Ammon's horn (tissue), 1 donor: ENCODE results near the gene TCERG1L.

Source experiments
- DNase-seq: peaks from one replicate; pipeline ENCODE4 v3.0.0-alpha.2; 2016; ENCODE audit warnings: low spot score

TCERG1L gene

DNA sequence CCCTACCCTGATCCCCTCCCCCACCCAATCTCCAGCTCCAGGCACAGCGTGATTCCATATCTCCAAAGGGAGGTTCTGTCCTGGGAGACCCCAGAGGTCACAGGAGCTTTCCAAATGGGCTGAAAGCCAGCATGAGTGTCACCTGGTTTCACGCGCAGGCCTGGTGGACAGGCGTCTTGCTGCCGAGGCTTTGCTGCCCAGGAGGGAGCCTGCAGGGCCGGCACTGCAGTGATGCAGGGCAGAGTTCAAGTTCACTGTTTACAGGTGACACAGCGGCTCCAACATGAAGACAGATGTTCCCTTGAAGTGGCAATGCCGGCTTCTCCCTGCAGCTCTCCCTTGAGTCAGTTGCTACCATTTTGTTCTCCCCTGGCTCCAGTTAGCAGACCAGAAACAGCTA is 104.3 kb downstream of the TCERG1L start:
- no peak for DNase-seq

DNA sequence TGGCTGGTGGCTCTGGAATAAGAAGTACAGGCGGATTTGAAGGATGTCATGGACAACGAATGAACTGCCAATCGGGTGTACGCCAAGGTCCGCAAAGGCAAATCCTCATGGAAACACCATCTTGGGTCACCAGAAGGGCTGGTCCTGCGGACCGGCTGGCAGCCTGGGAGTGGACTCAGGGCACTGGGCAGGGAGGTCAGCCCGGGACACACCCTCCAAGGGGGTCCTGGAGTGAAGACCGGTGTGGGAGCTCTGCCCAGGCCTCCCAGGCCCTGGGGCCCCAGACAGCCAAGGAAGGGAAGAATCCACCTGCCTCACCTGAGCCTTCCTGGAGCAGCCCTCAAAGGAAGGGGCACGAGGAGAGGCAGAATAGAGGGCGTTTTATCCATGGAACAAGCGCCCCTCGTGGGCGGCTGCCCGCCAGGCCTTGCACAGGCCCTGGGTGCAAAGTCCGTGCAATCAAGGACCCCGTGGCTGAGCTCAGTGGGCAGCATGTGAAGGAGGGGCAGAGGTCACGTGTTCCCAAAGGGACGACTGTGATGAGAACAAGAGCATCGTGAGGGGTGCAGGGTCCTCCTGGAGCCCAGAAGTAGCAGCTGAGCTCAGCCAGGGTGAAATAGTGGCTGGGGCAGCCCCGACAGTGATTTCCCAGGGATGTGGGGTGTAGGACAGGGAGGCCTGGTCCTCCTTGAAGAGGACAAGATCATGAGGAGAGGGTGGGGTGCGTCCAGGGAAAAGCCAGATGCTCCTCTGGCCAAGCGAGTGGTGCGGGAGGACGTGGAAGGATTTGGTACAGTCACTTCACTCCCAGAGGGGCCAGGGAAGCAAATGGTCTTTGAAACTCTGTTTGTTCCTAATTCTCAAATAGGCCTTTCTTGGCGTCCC is 105.2 kb downstream of the TCERG1L start:
- DNase-seq: no peak

DNA sequence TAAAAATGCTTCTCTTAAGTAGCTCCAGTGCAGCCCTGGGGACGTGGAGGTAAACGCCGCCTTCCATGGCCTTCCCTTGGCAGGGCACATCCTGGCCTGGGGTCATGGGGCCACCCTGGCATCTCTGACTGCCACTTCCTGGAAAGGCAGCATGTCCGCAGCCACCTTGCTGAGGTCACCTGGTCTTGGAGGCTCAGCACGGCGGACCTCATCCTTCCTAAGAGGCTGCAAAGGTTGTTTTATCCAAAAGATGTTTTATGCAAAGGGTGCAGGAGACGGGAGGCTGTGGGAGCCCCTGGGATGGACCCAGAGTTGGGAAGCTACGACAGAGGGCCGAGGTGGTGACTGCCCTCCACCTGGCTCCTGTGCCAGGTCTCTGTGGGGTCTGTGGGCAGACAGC is 106.0 kb downstream of the TCERG1L start:
- no peak for DNase-seq

DNA sequence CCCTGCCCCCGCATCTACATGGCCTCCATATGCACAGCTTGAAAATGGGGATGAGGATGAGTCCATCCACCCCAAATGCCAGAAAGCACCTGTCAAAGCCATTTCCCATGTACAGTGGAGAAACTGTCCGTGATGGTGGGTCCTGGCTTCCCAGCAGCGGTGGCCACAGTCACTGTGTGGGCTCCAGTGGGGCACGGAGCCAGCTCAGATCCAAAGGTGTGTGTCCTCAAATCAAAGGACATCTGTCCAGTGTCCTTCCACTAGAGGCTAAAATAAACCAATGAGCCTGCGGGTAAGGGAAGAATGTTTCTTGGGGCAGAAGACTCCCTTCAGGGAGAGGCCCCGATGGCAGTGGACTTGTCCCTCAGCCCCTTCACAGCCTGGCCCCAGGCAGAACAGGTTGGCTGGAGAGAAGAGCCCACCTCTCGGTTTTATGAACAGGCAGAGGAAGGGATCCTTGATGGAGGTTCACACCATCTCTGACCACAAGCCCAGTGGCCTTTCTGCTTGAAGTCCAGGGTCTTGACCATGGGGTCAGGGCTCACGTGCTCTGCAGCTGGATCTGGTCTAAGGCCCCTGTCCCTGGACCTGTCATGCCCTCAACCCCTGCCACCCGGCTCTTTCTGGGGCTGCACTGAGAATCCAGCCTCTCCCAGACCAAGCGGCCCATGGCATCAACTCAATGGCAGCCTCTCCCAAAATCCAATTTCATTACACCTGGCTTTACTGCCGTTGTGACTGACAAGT is 106.9 kb downstream of the TCERG1L start:
- DNase-seq: no peak

DNA sequence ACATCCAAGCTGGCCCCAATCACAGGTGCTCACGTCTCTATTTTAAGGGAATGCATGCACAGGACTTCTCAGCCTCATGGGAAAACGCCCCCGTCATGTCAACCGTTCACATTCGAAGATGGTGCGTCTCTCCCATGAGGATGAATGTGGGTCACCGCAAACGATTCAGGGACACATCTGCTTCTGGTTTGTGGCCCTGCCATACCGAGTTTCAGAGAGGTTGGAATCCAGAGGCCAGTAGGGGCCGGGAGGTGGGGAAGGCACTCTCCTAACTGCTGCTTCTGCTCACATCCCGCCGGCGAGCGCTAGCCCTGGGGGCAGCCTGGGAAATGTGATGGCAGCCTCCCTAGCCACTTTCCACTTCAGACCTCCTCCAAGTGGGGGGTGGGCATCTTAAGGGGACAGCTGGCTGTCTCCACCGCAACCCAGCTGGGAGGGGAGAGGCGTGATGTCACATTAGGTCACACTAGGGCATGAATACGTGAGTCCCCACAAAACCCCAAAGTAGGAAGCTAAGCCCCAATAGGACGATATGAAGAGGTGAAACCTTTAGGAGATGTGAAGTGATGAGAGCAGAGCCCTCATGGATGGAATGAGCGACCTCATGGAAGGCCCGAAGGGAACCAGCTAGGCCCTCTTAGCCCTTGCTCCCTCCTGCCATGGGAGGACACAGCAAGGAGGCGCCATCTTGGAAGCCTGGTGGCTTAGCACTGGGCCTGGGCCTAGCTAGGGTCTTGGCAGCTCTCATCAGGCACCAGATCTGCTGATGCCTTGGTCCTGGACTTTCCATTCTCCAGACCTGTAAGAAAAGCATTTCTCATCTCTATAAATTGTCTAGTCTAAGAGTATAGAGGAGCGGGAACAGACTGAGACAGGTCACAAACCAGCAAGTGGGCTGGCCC is 107.8 kb downstream of the TCERG1L start:
- DNase-seq: no peak

DNA sequence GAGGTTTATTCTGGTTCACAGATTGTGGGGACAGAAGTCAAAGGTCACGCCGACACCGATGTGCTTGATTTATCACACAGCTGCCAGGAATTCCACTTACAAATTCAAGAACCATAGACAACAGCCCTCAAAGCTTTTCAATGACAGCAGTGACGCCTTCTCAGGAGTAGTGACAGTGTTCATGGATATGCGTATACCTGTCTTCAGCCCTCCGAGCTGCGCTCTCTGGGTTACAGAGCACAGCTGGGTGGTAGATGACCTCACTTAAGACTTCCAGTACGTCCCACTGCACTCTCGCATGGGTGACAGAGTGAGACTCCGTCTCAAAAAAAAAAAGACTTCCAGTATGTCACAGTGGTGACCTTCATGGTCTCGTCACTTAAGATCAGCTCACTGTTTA is 108.5 kb downstream of the TCERG1L start:
- DNase-seq: no peak

DNA sequence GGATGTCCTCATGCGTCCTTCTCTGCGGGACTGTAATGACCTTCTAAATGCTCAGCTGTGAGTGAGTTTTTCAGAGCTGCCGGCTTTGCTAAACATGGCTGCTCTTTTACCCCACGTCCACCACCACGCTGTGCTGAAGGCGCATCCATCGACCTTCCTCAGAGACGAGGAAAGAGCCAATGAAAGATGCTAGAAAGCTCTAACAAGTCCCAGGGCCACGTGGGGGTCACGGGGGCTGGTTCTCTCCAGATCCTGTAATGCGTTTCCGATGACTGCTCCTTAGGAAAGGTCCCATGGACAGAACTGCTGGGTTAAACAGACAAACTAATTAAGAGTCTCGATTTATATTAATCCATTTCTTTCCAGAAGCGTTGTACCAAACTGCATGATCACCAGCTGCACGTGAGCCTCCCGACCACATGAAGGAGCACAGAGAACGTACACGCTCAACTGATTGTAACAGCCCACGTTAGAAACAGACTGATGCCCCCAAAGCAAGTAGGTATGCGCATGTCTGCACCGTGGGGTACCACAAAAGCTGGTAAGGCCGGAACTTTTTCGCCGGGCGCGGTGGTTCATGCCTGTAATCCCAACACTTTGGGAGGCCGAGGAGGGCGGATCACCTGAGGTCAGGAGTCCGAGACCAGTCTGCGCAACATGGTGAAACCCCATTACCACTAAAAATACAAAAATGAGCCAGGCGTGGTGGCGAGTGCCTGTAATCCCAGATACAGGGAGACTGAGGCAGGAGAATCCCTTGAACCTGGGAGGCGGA is 109.6 kb downstream of the TCERG1L start:
- no peak for DNase-seq

DNA sequence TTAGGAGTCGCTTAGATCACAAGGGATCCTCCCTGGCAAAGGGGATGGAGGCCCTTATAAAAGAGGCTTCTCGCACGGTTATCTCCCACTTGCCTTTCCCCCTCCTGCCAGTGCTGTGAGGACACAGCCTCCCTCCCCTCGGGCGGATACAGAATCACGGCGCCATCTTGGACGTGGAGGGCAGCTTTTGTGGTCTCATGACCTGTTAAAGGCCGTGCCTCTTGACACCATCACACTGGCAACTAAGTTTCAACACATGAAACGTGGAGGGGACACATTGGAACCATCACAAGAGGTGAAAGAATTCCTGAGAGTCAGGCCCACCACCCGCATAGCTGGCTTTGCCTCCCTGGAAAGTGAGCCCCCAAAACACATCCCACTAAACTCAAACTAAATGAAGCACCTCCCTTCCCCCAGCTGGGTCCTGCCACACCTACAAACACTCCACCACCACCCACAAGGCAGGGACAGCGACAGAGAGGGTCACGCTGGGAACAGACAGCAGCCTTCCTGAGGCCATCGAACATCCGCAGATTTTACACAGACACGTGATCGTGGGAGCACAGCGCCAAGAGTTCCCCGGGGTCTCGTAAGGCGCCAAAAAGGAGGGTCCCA is 110.6 kb downstream of the TCERG1L start:
- no peak for DNase-seq

DNA sequence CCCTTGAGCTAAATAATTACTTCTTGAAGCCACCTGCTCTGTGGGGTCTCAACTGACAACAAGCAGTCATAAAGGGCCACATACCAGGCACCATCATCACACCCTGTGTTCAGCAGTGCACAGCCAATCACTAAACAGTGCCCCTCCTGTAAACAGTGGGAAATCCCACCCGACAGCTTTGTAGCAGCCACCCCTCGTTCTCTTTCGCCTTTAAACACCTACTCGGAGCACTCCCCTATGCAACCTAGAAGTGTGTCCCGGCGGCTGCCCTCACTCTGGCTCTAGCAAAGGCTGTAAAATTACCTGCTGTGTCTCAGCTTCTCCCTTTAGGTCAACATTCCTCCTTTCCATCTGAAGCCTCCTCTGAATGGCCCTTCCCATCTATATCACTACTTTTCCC is 111.9 kb downstream of the TCERG1L start:
- DNase-seq: no peak

DNA sequence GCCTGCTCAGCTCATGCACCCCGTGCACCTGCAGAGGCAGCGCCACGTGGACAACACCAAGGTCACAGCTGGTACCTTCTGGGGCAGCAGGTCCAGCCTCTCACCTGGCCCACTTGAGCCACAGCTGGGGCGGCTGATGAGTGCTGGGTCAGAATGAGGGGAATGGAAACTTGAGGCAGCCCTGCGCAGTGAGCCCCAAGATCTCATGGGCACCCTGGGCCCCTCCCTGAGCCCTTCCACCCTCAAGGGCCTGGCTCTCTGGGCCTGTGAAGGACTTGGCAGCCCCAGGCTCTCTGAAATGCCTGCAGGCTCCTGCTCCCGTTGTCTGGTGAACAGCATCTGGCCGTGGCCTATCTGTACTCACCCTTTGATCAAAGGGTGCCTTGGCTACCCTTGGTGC is 112.7 kb downstream of the TCERG1L start:
- no peak for DNase-seq

DNA sequence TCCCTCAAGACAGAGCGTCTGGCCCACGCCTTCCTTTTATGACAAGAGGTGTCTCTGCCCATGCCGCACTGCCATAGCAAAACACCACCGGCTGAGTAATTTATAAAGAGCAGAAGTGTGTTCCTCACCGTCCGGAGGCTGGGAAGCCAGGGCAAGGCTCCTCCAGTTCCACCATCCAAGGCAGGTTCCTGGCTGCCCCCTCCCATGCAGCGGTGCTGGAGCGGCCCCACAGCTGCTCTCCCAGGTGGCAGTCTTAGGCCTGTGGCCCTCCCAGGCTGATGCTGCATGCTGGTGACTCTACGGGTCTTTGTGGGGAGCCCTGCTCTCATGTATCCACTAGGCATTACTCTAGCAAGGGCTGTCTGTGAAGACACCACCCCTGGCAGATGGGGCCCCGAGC is 113.1 kb downstream of the TCERG1L start:
- no peak for DNase-seq

DNA sequence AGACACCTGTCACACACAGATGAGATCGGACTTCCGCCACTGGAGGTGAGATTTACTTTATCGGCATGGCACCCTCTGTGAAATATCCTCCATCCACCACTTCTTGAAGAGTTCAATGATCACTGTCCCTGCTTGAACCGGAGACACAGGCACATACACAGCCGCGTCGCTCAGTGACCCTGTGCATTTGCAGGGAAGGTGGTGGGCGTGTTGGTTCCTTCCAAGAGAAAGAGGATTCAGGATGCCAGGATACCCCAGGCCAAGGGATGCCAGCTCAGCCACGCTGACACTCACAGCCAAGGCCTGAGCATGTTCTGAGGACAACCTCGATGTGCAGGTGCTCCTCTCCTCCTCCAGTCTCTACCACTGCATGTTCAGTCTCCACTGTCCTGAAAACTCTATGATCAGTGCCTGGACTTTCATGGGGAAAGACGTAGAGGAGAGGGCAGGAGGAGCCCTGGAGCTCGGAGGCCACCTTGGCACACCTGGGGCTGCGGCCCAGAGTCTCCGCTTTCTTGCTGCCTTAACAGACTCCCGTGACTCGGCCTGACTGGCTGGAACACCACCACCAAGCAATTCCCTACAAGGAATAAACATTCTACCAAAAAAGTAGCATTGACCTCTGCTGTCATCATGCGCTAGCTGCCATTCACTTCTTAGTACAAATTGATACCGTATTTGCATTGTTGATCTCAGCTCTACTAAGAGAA is 115.2 kb downstream of the TCERG1L start:
- no peak for DNase-seq

DNA sequence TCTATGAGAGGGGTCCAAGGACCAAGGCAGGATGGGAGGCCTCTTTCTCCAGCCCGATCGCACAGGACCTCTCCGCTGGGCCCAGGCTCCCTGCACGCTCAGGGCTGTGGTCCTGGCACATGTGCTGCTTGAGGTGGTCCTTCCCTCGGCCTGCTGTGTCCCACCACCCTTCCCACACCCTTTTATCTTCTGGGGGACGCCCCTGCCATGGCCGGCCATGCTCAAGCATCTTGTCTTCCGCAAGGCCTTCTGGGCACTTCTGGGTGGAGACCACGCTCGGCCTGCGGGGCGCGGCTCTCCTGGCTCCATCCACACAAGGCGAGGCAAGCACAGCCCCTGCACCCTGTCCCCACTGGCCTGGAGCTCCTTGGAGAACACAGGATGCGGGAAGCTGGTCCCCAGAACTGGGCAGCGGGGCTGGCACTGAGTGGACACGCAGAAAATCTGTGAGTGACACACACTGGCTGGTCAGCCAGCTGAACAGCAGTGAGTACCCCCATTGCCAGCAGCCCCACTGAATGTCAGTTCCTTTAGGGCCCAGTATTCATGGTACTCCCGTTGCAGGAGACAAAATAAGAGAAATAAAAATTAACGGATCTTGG is 115.9 kb downstream of the TCERG1L start:
- DNase-seq: no peak

DNA sequence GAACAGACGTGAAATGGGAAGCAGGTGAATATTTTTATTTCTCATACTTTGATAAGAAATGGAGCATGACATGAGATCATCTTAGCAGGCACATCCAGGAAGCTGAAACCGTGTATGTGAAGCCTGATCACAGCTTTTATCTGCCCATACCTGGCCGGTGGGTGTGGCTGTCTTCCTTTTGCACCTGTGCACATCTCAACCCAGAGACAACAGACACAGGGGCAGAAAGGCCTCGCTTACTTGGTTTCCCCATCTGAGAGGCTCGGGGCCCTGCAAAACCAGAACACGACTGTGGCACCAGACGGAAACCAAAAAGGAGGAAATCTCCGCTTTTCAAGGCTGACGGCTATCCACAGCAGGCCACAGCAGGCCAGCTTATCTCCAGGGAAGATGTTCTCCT is 116.4 kb downstream of the TCERG1L start:
- no peak for DNase-seq

DNA sequence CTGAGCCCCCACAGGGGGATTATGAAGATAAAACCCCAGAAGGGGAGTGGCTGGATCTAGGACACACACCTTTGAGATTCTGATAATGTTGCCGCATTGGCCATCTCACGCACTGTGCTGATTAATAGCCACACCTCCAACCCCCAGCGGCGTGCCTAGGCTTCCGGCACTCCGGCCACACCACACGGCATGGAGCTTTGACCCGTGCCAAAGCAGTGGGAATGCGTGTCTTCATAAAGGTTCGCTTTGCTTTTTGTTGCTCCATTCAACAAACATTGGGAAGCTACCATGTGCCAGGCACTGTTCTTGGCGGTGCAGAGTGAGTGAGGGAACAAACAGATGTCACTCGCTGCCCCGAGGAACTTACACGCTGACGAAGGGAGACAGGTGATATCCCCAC is 117.6 kb downstream of the TCERG1L start:
- DNase-seq: no peak

DNA sequence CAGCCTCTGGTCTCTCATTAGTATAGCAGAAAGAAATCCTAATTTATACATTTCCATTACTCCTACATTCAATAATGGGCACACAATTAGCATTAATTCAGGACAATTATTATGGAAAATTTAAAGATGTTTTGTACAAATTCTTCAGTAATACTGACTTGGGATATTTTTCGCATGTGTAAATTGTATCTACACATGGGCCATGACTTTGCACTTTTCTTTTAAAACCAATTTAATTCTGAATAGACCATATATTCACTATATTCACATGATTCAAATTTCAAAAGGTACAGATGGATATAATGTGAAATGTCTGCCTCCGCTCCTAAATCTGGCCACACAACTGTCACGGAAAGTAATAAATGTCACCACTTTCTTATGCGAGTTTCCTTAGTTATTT is 123.0 kb downstream of the TCERG1L start:
- no peak for DNase-seq

DNA sequence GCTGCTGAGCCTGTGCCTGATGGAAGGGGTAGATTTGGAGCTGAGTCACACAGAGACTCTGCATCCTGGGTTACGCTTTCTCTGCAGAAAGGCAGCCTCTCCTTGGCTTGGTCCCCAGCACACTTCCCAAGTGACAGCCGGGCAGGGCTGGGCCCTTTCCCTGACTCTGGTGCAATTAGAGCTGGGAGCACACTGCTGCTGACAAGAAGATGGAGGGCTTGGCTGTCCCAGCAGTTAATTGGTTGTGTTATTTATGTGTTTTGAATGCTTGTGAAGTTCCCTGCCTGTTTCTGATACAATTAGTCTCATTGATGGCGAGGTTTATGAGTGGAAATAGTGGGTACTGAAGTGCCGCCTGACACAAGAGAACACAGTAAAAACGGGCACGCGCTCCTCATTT is 123.6 kb downstream of the TCERG1L start:
- DNase-seq: peak; percentile 54

DNA sequence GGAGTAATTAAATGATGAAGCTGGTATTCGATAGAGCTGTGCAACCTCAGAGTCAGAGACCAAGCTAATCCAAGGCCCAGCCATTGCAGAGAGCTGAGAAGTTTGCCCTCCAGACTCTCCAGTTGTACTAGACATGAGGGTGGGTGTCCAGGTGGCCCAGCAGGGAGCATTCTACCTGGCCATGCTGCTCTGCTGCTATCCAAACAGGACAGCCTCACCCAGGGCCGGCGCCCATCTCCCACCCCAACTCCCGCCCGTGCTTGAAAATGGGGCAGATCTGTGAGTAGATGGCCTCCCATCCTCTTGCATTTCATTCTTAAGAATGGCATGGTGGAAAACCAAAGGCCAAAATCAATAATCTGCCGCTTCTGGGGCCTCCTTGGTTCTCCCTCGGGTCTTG is 124.2 kb downstream of the TCERG1L start:
- no peak for DNase-seq

DNA sequence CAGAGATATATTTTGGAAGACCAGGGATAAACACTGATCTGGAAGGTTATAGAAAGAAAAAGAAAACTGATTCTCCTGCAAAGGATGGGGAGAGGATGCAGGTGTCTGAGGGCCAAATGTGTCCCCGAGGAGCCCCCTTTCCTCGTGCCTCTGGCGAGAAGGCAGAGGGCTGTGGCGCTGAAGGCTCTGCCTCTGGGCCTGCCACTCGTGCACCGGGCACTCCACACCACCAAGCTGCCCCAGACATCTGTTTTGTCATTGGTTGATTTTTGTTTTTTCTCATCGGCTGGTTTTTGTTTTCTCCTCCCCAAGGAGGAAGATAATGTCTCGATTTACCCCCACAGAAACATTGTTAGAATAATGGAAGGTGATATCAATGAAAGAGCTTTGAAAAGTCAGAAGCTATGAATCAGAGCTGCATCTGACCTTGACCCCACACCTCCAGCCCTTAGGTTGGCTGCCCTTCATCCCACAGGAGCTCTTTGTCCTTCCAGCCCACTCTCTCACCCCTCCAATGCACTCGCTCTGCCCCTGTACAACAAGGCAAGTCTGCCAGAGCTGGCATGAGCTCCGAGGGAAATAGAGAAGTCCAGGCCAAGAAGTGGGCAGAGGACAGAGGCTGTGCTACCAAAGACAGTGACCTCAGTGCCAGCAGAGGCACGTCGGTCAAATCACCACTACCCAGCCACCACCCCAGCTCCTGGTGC is 124.8 kb downstream of the TCERG1L start:
- DNase-seq: no peak
